Measurements from ENCODE around the gene USP17L28.
A peak's percentile ranks its signal among the peaks of the same experiment; 100 is the strongest.
"Not testable (repeated sequence)": the region's sequence is repeated elsewhere in the genome, so short reads cannot be mapped to it uniquely, and the experiment has no call there.

The USP17L28 gene

GRCh38 chr4:9348593-9348992 lies at the start of gene USP17L28:
TSS of gene USP17L28 (plus strand) at chr4:9348893. CDS start at chr4:9348893, 0 bp downstream.
- intact Hi-C loops (cut with DNase I); DNase-seq: not testable (repeated sequence)

GRCh38 chr4:9324191-9324590 lies 24.5 kb upstream of the USP17L28 start:
- intact Hi-C loops (cut with DNase I); DNase-seq: not testable (repeated sequence)

- intact Hi-C loops (cut with DNase I); DNase-seq: not testable (repeated sequence)
Observed at GRCh38 chr4:9324865-9325264, 23.8 kb upstream of the USP17L28 start, which contains the start of gene USP17L24. TSS of gene USP17L24 (plus strand) at chr4:9325165. CDS start at chr4:9325165, 0 bp downstream.

- DNase-seq; intact Hi-C loops (cut with DNase I): not testable (repeated sequence)
Observed at GRCh38 chr4:9329611-9330010, 19.1 kb upstream of the USP17L28 start, which contains the start of gene USP17L25. TSS of gene USP17L25 (plus strand) at chr4:9329911. CDS start at chr4:9329911, 0 bp downstream.

- intact Hi-C loops (cut with DNase I); DNase-seq: not testable (repeated sequence)
Observed at GRCh38 chr4:9334358-9334757, 14.3 kb upstream of the USP17L28 start, which contains the start of gene USP17L26. TSS of gene USP17L26 (plus strand) at chr4:9334658. CDS start at chr4:9334658, 0 bp downstream.

GRCh38 chr4:9339103-9339502 lies 9.6 kb upstream of the USP17L28 start, which contains the start of gene USP17L5:
TSS of gene USP17L5 (plus strand) at chr4:9339403. CDS start at chr4:9339403, 0 bp downstream.
- intact Hi-C loops (cut with DNase I), result not testable (repeated sequence)

GRCh38 chr4:9343848-9344247 lies 4.8 kb upstream of the USP17L28 start, which contains the start of gene USP17L27:
TSS of gene USP17L27 (plus strand) at chr4:9344148. CDS start at chr4:9344148, 0 bp downstream.
- DNase-seq; intact Hi-C loops (cut with DNase I): not testable (repeated sequence)

More at GRCh38 chr4:9339103-9339502, 9.6 kb upstream of the USP17L28 start, which contains the start of gene USP17L5:
- DNase-seq, result not testable (repeated sequence)

GRCh38 chr4:9350866-9351265 lies 2.2 kb downstream of the USP17L28 start:
- DNase-seq, result peak in 2 of 10 donors; percentile 38 to 97
- intact Hi-C loops (cut with DNase I), result not testable (repeated sequence)

- DNase-seq; intact Hi-C loops (cut with DNase I): not testable (repeated sequence)
Observed at GRCh38 chr4:9353338-9353737, 4.6 kb downstream of the USP17L28 start, which contains the start of gene USP17L29. TSS of gene USP17L29 (plus strand) at chr4:9353638. CDS start at chr4:9353638, 0 bp downstream.

- intact Hi-C loops (cut with DNase I); DNase-seq: not testable (repeated sequence)
Observed at GRCh38 chr4:9362829-9363228, 14.1 kb downstream of the USP17L28 start, which contains the start of gene USP17L30. TSS of gene USP17L30 (plus strand) at chr4:9363129. CDS start at chr4:9363129, 0 bp downstream.

GRCh38 chr4:9379881-9380280 lies 31.2 kb downstream of the USP17L28 start:
- not testable (repeated sequence) for DNase-seq

GRCh38 chr4:9381012-9381534 lies 32.4 kb downstream of the USP17L28 start:
- peak; percentile 32 to 92 (median 55) for DNase-seq
- intact Hi-C loops (cut with DNase I), result not testable (repeated sequence)

More at GRCh38 chr4:9379881-9380280, 31.2 kb downstream of the USP17L28 start:
- intact Hi-C loops (cut with DNase I), result not testable (repeated sequence)

- DNase-seq, result no peak
- intact Hi-C loops (cut with DNase I), result no loop called here
Observed at GRCh38 chr4:9384126-9384525, 35.4 kb downstream of the USP17L28 start.

GRCh38 chr4:9389001-9389400 lies 40.3 kb downstream of the USP17L28 start:
- DNase-seq; intact Hi-C loops (cut with DNase I): not testable (repeated sequence)
